Effector CD4-positive, alpha-beta T cell (primary cell): ENCODE measurements around the gene JAZF1.
A peak's percentile ranks its signal among the peaks of the same experiment; 100 is the strongest.
"Not testable (repeated sequence)": the region's sequence is repeated elsewhere in the genome, so short reads cannot be mapped to it uniquely, and the experiment has no call there.

Experiments
- DNase-seq: peaks from one replicate; pipeline ENCODE4 v3.0.0-alpha.2; 2020

JAZF1 gene

DNA sequence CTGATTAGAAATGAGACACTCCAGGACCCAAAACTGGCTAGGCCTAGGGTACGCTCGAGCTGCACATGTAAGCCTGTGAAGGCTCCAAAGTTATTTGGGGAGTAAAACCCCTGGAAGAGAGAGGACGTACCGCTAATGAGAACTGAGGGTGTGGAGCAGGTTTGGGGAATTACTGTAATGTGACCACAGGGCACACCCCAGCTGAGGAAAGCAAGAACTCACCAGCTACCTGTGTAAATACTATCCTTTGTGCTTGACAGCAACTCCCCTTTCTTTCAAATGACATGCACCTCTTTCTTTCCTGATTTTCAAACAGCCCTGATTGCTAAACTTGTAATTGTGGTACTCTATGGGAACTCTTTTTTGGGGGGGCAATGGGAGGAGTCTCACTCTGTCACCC, 147.2 kb downstream of the JAZF1 start:
- no peak for DNase-seq

DNA sequence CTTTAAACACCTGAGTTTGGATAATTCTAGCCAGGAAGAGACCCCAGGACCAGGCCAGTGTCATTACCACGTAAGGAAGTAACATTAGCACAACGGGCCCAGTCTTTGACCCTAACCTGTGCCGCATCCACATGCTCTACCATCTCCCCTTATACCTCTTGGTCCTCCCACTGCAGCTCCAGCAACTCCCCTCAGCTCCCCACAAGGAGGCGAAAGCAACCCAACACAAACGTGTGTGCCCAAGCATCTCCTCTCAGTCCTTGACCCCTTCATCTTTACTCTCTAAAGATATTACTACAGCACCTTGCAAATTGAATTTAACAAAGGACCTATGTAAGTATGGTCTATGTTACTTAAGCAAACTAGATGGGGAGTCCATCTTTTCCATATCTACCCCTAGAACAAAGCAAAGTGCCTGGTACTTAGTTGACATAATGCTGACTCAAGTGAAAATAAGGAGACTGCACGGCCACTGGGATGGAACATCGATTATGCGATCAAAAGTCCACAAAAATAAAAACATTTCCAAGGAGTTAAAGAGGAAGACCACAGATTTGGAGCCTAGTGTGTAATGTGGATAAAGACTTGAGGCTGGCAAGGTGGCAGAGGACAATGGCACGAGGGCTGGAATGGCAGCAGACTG, 147.7 kb downstream of the JAZF1 start:
- DNase-seq = no peak

DNA sequence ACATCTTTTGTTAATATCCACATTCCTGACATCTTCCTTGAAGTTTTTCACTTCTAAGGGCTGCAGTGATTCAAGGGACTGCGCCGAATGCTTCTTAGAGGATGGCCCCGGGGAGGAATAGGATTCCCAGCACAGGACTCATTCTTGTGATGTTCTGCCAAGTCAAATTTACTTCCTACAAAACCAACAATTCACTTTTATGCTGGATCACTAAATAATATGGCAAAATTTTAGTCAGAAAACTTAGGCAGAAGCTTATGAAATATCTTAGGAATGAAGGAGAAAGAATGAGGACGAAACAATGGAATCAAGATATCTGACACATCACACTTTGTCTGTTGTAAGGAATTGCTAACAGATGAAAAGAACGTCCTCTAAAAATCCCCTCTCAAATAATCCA, 151.5 kb downstream of the JAZF1 start:
- no peak for DNase-seq

DNA sequence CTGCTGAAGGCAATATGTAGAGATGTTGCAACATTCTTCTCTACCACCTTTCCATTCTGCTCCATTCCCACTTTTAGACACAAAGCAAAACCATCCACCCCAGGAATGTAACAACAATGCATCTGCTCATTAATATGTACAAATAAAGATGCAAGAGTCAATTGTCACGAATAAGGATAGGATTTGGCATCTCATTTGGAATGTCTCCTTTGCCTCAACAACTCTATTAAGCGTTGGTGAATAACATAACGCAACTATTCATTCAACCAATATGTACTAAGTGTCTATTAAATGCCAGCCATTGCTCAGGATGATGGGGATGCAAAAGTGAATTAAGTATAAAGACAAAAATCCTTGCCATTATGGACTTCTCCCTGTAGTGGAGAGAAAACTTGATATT, 152.1 kb downstream of the JAZF1 start:
- DNase-seq = no peak

DNA sequence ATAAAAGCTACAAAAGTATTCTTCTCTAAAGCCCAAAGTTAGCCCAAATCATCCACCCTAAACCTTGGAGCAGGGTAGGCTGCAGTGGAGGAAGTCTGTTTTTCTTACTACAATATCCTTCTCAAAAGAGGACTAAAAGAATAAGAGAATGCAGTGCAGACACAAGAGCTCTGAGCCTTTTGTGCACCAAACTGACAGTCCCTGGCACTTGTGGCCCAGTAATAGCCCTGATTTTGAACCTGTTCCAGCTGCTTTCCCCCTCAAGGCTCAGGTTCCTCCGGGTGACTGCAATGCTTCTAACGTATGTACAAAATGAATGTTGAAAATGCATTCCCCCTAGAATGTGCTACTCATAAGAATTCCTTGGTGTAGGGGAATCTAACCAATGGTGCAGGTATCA, 154.4 kb downstream of the JAZF1 start:
- DNase-seq = no peak

DNA sequence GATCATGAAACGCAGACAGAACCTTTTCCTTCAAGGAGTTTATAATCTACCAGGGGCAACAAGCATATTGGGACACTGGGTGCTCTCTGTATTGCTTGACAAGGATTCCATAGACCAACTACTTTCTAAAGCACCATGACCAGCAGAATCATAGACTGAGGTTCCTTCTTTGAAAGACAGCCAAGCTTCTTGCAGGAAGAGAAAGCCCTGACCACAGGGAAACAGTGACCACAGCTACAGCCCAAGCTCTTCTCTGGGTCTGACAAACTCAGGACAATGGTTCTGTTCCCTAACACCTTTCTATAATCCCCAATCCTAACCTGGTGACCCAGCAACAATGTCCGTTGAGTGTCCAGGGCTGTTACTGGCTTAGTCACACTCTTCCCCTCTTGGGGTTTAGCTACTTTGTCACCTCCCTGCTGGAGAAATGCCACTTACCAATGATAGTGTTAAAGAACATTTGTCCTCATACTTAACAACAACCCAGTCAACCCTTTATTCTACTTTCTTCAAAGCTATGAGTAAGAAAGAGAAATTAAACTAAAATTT, 155.7 kb downstream of the JAZF1 start:
- no peak for DNase-seq

DNA sequence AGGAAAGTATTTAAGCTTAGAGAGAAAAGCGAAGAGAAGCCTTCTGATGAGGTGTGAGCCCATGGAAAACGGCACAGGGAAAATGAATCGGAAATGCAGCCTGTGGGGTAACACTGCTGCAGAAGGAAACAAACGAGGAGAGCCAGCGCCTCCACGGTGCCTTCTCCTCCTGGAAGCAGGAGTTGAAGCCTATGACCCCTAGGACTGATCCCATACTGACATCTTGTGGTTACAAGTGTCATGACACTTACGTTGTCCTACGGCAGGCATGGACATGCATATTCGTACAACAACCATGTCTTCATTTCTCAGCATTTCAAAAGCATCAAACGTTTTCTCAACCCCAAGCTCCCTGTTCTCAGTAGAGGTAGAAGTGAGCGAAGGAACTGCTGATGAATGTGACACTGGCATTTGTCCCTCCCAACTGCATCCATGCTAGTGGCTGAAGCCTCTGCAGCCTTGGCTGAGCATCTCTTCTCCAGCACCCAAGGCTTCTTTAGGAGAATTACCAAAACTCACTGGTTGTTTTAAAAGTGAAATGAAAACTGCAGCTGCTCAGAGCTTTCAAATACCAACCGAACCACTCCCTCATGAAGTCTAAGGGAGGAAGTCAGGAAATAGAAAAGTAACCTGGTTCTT, 160.2 kb downstream of the JAZF1 start:
- DNase-seq = peak; percentile 16

DNA sequence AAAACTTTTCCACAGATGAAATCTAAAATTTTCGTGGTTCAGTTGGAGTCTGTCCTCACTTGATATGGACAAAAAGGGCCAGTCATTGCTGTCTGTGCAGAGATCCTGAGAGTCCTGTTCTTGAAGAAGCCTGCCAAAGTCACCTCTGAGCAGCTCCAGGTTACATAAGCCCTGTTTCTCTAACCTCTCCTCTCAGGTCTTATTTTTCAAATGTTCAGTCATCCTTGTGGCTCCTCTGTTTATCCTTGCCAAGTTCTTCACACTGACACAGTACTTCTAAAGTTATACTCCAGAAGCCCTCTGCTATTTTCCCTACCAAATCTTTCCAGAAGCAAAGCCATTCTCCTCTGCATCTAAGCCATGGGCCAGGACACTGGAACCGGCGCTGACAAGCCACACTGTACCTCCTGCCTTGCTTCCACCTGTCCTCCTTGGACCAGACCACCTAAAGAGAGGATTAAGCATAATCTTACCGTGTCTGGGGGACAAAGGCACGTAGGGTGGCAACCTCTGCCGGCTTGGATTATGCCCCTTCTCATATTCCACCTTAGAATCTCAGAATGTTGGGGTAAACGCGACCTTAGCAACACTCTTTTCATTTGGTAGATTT, 161.6 kb downstream of the JAZF1 start:
- no peak for DNase-seq

DNA sequence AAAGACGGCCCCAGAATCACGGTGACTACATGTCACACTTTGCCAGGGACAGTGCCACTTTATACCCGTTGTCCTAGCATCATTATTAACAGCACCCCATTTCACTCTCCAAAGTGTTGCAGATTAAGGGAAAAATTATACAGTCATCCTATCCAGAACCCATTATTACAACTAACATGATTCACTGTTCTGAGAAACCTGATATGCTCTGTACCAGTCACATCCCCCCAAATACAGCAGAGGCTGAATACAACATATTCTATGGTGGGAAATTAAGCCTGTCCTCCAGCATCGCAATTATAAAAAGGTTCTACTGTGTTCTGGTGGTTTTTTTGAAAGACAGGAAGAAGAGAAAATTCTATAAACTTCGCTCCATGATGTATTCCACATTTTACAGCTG, 162.1 kb downstream of the JAZF1 start:
- no peak for DNase-seq

DNA sequence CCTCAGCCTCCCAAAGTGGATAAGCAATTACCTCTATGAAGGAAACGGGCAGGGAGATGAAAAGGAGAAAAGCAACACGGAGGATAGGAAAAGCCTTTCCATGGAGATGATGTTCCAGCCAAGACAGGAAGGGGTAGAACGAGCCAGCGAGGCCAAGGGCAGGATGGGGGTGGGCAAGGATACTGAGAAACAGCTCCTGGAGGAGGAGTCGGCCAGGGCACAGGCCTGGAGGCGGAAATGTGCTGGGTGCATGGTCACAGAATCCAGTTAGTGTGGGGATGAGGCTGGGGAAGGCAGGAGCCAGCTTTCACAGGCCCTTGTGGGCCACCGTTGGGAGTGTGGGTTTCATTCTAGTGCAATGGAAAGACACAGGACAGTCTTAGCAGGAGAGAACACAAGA, 162.6 kb downstream of the JAZF1 start:
- no peak for DNase-seq

DNA sequence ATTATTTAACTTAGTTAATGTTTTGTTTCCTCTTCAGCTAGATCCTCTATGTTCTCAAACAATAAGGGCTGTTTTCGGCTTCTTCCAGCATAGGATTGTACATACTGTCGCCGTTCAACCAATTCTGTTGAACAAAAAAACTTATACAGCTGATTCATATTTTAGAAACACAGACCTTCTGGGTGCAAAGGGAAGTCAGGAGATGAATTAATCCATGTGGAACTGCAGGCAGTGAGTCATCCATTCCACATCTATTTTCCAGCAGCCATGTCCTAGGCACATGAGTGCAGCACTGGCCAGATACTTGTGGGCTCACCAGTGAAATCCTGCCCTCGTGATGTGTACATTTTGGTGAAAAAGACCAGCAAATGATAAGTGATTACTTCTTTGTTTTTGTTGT, 163.2 kb downstream of the JAZF1 start:
- no peak for DNase-seq

DNA sequence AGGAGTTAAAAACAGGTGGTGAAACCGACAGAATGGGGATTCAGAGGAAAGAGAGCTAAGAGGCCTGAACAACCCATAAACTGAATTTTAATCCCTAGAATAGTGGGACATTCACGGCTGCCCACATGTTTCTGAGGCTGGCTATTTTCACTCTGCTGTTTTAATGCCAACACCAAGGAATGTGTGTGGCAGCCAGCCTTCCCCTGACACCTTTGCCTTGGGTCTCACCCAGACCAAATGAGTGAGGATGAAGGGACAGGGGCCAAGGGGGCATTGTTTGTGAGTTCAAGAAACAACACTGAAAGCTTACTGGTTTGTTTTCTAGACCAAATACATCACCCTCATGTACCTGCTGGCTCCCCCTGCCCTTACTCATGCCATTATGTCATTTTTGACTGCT, 164.3 kb downstream of the JAZF1 start:
- DNase-seq = no peak

DNA sequence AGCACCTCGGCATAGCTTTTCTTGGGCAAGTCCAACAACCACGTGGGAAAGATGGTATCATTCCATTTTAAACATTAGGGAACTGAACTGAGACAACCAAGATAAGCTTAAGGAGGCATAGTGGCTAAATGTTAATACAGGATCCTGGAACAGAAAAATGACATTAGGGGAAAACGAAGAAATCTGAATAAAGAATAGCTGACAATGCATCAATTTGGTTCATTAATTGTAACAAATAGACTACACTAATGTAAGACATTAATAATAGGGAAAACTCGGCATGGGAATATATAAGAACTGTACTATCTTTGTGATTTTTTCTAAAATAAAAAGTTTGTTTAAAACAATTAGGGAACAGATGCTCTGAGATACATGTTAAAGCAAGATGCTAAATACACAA, 165.4 kb downstream of the JAZF1 start:
- DNase-seq = no peak

DNA sequence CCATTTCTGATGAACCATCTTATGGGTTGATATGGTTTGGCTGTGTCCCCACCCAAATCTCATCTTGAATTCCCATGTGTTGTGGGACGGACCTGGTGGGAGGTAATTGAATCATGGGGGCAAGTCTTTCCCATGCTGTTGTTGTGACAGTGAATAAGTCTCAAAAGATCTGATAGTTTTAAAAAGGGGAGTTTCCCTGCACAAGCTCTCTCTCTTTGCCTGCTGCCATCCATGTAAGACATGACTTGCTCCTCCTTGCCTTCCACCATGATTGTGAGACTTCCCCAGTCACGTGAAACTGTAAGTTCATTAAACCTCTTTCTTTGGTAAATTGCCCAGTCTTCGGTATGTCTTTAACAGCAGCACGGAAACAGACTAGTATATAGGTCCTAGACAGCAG, 166.3 kb downstream of the JAZF1 start:
- DNase-seq = not testable (repeated sequence)

DNA sequence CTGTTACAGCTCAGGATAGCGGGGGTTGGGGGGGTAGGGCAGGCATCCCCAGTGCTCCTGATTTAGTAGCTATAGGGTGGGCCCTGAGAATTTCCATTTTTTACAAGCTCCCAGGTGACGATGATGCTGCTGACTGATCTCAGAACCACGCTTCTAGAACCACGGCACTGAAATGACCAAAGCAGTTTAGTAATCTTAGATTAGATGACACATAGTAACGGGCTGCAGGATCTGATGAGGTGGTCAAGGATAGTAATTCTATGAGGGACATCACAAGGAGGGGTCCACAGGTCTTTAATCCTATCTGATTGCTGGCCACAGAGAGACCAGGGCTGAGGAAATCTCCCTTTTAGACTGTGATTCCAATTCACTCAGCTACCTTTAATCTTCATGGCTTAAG, 167.2 kb downstream of the JAZF1 start:
- DNase-seq = no peak

DNA sequence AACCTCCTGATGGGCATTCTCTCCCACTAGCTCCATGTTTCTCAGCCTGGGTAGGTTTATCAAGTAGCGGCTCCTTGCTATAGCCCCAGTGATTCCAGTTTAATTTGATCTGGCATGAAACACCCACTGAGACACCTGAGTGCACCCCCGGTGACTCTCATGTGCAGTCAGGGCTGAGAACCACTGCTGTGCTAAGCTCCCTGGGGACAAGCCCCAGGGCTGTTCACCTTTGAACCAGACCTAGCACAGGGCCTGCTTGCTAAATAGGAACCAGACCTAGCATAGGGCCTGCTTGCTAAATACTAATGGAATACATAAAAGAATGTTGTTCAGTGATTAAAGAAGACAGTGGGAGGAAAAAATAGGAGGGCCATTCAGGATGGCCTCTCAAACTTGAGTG, 167.6 kb downstream of the JAZF1 start:
- no peak for DNase-seq

DNA sequence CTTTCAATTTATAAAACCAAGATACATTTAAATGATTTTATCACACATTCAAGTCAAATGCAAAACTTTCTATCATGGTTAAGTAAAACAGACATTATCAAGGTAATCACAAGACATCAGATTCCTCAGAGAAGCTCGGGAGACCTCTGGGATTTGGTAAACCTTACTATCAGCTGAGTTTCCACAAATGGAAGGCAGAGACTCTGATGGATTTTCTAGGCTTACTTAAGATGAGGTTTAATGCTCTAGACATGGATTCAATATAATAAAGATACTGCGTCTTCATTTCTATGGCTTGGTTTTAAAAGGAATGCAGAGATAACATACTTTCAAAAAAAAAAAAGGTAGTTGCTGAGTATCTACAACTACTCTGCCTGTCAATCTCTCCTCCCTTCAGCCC, 171.7 kb downstream of the JAZF1 start:
- DNase-seq = no peak

DNA sequence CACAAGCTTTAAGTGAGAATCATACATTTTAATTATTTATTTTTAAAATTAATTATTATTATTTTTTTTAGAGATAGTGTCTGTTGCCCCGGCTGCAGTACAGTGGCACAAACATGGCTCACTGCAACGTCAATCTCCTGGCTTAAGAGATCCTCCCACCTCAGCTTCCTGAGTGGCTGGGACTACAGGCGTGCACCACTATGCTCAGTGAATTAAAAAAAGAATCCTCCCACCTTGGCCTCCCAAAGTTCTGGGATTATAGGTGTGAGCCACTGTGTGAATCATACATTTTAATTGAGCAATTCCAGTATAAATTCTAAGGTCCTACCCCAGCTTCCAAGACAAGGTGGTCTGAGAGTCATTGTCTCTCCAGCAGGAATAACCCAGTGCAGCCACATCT, 172.4 kb downstream of the JAZF1 start:
- no peak for DNase-seq

DNA sequence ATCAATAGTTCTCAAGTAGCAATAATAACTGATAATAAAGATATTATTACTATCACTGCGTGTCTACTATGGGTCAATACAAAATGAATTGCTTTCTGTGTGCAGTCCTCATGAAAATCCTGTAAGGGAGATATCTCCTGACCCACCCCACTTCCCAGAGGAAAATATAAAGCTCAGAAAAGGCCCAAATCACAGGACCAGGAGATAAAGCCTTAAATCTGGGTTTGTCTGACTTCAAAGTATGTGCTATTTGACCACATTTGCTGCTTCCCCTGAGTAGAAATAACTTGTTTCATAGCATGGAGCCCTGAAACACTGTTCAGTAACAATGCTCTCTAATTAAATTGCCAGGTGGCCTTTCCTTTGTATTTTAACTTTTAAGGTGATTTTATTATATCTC, 174.1 kb downstream of the JAZF1 start:
- DNase-seq = no peak

DNA sequence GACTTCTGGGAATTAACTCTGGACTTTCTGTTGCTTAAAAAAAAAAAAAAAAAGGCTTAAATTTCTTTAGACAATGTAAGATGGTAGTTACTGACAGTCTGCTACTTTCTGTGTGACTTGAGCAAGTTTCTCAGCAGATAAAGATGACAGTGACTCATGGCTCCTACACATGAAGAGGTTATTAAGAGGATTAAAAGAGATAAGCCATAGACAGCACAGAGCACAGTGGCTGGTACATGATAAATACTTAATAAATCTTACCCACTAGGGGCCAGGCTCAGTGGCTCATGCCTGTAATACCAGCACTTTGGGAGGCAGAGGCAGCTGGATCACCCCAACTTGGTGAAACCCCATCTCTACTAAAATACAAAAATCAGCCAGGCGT, 174.8 kb downstream of the JAZF1 start:
- DNase-seq = no peak

DNA sequence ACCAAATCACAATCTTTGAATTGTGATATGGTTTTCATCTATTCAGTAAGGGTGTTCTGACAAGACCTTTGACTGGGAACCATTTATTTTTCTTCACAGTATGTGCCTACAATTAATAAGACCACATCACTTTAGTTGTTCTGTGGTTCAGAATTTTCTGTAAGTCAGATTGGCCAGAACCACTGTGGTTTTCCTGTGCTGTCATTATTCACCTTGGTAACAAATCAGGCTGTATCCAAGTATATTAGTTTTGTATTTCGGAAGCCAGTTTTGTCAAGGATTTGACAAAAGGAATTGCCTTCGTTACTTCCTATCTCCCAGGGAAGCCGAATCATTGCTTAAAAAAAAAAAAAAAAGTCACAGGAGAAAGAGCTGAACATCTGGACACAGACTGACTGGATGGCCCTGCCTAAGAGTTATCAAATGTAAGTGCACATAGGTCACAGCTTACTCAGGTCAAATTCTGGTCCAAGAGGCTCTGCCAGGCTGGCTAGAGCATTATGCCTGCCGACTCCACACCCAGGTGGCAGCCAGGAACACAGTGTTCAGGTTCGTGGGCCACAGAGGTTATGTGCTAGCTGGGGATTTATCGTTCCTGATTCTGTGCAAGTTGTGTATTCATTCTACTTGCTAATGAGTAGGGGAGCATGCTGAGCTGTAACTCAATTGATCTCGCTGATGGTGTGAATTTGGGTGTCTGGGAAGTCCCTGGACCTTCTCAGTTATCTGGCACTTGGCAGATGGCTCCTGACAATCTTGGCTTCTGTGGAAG, 175.3 kb downstream of the JAZF1 start:
- no peak for DNase-seq

DNA sequence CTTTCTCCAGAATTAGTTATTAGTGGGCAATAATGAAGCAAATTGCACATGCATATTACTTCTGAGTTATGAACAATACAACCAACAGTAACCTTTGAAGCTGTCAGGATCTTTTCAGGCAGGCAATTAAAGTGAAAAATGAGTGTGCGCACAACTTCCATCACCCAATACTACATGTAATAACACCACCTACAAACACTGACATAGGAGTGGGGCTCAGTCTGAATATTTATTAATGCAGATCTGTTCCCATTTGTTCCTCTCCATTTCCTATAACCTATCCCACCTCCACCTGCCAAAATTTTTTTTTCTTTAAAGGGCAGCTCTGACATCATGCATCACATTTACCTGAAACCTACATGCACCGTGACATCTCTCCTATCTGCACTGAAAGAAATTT, 177.2 kb downstream of the JAZF1 start:
- no peak for DNase-seq

DNA sequence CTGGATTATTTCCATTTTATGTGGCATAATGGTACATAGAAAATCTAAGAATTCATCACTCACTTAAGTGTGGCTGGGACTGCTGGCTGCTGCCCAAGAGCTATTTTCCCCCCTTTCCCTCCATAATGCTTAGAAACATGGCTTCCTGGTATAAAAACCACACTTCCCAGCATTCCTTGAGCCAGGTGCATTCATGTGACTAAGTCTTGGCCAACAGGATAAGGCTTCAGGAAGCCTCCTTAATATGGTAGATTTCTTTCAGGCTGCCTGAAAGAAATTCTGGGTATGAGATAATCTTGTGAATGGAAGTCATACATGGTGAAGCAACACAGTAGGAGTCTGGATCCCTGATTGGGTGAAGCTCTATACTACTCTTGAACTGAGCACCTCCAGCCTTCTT, 178.0 kb downstream of the JAZF1 start:
- no peak for DNase-seq

DNA sequence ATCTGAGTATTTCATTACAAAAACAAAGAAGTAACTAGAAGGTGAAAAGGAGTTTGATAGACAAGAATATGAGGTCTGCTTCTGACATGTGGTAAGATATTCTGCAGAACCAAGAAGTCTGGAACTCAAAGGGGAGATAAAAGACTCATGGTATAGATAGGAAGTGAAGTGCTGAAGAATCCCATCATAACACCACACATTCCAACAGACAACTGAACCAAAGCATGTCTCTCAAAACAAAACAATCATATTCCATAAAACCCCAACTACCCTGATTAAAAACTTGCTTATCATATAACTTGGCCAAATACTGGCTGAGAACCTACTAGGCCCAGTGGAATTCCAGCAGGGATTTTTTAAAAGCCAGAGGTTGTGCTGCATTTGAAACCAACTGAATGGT, 178.7 kb downstream of the JAZF1 start:
- no peak for DNase-seq
